Loucy (cell line): ENCODE results near the gene XPC.

Experiments used
- H2AFZ ChIP-seq: fragments of 200-600 bp; sonication (generic); 2 replicates; pipeline ENCODE4 v1.6.0; 2016; ENCODE audit warnings: antibody characterized with exemption, mild to moderate bottlenecking, low read length, moderate library complexity
- H3F3A ChIP-seq: fragments of 200-600 bp; 2 replicates; pipeline ENCODE4 v1.6.0; 2016; ENCODE audit warnings: antibody characterized with exemption, low read depth, mild to moderate bottlenecking
- H3K27me3 ChIP-seq: fragments of 200-600 bp; sonication (generic); 2 replicates; pipeline ENCODE4 v1.6.1; 2014; ENCODE audit warnings: low read length, mild to moderate bottlenecking; ENCODE audit not compliant: insufficient read depth, poor library complexity, severe bottlenecking
- H3K36me3 ChIP-seq: fragments of 200-600 bp; sonication (generic); 2 replicates; pipeline ENCODE4 v1.6.1; 2016; ENCODE audit warnings: low read length; ENCODE audit not compliant: insufficient read depth
- H3K4me1 ChIP-seq: fragments of 200-600 bp; sonication (generic); 2 replicates; pipeline ENCODE4 v1.5.1; 2014; ENCODE audit warnings: low read length, mild to moderate bottlenecking; ENCODE audit not compliant: insufficient read depth, poor library complexity, severe bottlenecking
- H3K4me2 ChIP-seq: fragments of 200-600 bp; sonication (generic); 2 replicates; pipeline ENCODE4 v1.6.0; 2014; ENCODE audit warnings: antibody characterized with exemption, low read length, low read depth, mild to moderate bottlenecking; ENCODE audit not compliant: poor library complexity, severe bottlenecking
- H3K4me3 ChIP-seq: fragments of 200-600 bp; sonication (generic); 2 replicates; pipeline ENCODE4 v1.5.1; 2014; ENCODE audit warnings: low read length, mild to moderate bottlenecking, mixed read lengths; ENCODE audit not compliant: poor library complexity, severe bottlenecking
- H3K79me2 ChIP-seq: fragments of 200-600 bp; sonication (generic); 2 replicates; pipeline ENCODE4 v1.6.1; 2014; ENCODE audit warnings: low read length; ENCODE audit not compliant: insufficient read depth
- H3K9ac ChIP-seq: fragments of 200-600 bp; sonication (generic); 2 replicates; pipeline ENCODE4 v1.6.0; 2014; ENCODE audit warnings: mild to moderate bottlenecking, low read depth, low read length, moderate library complexity; ENCODE audit not compliant: poor library complexity, severe bottlenecking
- H3K9me2 ChIP-seq: fragments of 200-600 bp; sonication (generic); replicated peaks from 2 replicates; pipeline ENCODE4 v1.6.1; 2016; ENCODE audit warnings: low read depth, low read length, mixed read lengths
- H3K9me3 ChIP-seq: fragments of 200-600 bp; sonication (generic); 2 replicates; pipeline ENCODE4 v1.6.1; 2014; ENCODE audit warnings: mild to moderate bottlenecking, antibody characterized with exemption, low read length, low read depth; ENCODE audit not compliant: insufficient read depth
- H4K20me1 ChIP-seq: fragments of 200-600 bp; sonication (generic); 2 replicates; pipeline ENCODE4 v1.6.0; 2014; ENCODE audit warnings: antibody characterized with exemption, low read length, mild to moderate bottlenecking; ENCODE audit not compliant: insufficient read depth, poor library complexity, severe bottlenecking
- CTCF ChIP-seq: fragments of 200-600 bp; sonication (generic); conservative IDR thresholded peaks from 2 replicates; pipeline ENCODE4 v1.5.1; 2014; ENCODE audit warnings: mild to moderate bottlenecking, antibody characterized with exemption, low read length
- EZH2phosphoT487 ChIP-seq: fragments of 200-600 bp; IDR thresholded peaks from 2 replicates; pipeline ENCODE4 v1.6.1; 2018; ENCODE audit warnings: antibody characterized with exemption, mild to moderate bottlenecking, moderate library complexity, borderline replicate concordance

Gene XPC

DNA sequence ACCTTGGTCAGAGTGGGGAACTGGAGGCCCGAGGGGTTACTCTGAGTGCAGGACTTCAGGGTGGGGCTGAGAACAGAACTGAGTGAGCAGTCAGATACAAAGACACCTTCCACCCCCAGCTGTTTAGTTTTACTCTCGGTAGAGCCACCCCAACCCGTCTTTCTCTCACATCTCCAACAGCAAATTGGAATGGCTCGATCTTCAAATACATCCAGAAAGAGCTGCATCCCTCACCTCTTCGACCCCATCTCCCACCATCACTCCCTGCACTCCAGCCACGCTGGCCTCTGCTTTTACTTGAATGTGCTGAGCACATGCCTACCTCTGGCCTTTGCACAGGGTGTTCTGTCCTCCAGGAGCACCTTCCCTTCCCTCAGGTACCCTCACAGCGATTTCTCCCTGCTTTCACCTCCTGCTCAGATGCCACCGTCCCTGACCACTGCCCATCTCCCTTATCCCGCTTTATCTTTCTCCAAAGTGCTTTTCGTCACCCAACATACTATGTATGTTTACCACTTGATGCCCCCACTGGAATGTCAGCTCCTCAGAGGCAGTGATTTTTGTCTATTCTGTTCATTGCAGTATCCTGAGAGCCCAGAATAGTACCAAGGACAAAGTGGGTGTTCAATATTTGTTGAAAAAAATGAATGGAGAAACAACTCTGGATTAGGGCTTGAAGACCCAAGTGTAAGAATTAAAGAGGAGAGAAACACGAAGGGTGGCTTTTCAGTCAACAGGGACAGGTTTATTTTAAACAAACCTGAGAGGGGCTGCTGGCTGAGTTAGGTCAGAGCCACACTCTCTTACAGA is 58.1 kb downstream of the XPC start:
- Histone ChIP-seq H3F3A (0 out of 2 replicates have a peak, but pooled peaks cover 4% of the 10 kb centered on the region), H3K79me2 (peaks cover 28% of the 10 kb centered on the region), H4K20me1 (peaks cover under 1% of the 10 kb centered on the region), H3K27me3 (no peaks in the 10 kb centered on the region), H3K9me3 (no peaks in the 10 kb centered on the region), H2AFZ (no peak overlapping the region), H3K9ac (peak overlapping the region; percentile 45), H3K4me3 (peak overlapping the region; percentile 40), H3K36me3 (peaks cover 10% of the 10 kb centered on the region; the same call in 1 of the 2 replicates), H3K9me2 (no peaks in the 10 kb centered on the region), H3K4me1 (peaks cover 59% of the 10 kb centered on the region), H3K4me2 (peak overlapping the region; percentile 64)
- no peak for TF ChIP-seq CTCF
- no peak for TF ChIP-seq EZH2phosphoT487

DNA sequence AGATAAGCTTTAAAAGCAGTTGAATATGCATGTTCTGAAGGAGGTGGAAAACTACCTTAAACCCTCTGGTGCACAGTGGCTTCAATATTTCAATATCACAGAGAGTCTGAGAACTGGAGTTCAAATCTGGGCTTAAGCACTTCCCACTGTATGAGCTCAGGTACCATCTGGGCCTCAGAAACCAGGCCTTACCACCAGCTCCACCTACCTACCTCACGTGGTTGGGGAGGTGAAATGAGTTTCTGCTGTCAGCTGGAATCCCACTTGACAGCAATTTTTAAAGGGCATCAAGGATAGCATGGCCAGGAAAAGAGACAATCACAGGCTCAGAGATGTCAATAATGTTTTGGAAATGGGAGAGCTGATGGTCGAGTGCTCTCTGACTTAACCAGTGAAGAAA is 58.8 kb downstream of the XPC start:
- H2AFZ ChIP-seq, result no peak overlapping the region
- peak overlapping the region; percentile 64 for H3K4me2 ChIP-seq

More for the DNA sequence above, 58.8 kb downstream of the XPC start:
- TF ChIP-seq CTCF, result no peak
- no peak for TF ChIP-seq EZH2phosphoT487
- 0 out of 2 replicates have a peak, but pooled peaks cover 4% of the 10 kb centered on the region for H3F3A ChIP-seq
- H4K20me1 ChIP-seq, result no peaks in the 10 kb centered on the region
- H3K4me3 ChIP-seq, result peak overlapping the region; percentile 40
- no peaks in the 10 kb centered on the region for H3K9me3 ChIP-seq
- H3K9ac ChIP-seq, result peak overlapping the region; percentile 45
- H3K36me3 ChIP-seq, result peaks cover 14% of the 10 kb centered on the region; the same call in 1 of the 2 replicates
- H3K4me1 ChIP-seq, result peaks cover 58% of the 10 kb centered on the region
- peaks cover 23% of the 10 kb centered on the region for H3K79me2 ChIP-seq
- H3K27me3 ChIP-seq, result no peaks in the 10 kb centered on the region
- no peaks in the 10 kb centered on the region for H3K9me2 ChIP-seq
